GM19468 (cell line): ENCODE measurements around the gene TNS3.

ENCODE experiments used
- ATAC-seq: cut with Tn5 transposase; IDR thresholded peaks from one replicate; pipeline ENCODE4 v1.9.1; 2021; ENCODE audit warnings: mild to moderate bottlenecking, moderate library complexity, moderate number of reproducible peaks; ENCODE audit not compliant: unreplicated experiment; ENCODE audit errors: extremely low read depth

TNS3 gene

DNA sequence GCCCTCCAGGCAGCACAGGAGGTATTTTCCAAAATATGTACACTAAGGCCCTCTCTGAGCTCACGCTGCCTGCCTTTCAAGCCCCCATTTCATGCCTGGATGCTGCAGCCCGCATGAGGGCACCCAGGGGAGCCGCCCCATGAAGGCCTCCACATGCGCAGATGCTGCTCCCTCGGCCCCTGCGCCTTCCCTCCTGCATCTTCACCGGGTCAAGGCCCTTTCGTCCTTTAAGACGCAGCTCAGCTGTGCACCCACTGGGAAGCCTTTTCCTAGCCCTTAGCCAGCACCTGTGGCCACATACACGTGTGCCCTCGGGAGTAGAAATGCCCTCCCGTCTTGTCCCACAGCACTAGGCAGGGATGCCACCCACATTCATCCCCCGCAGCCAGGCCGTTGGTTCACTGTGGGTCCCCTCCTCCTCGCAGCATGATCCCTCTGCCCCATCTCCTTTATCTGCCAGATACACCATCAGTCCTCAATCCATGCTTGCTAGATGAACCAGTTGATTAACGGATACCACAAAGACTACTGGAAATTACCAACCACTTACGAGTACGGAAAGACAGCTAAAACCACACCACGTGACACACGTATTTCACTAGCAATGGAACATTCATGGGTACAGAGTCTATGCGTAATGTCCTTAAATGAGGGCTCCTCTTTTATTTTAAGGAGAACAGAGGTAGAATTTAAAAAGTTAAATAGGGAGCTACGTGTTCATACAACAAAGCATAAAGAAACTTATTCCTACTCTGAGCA, 278.0 kb downstream of the TNS3 start:
- no peak for ATAC-seq

DNA sequence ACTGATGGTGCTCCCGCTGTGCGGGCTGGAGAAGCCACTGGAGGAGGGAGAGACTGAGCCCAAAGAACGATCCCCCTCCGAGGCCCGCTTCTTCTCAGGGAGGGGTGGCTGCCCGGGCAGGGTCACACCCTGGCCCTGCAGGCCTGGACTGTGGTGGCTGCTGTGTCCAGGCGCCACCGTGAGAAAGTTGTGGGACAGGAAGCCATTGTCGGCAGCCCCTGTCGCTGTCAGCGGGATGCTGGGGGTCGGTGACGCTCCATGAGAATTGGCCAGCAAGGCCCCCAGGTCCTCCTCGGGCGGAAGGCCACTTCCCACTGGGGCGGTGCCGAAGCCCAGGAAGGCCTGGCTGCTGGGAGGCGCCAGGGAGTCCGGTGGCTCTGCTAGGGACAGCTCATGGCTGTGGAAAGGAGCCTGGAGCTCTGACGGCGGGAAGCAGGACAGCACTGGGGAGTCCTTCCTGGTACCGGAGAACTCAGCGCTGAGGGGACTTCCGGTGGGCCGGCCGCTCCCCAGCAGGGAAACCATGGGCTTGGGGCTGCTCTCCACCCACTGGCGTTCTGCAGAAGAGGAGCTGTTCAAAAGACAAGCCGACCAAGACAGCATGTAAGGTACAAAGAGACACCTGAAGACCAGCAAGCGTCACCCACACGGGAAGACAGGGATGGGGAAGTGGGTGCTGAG, 278.8 kb downstream of the TNS3 start:
- ATAC-seq: no peak

DNA sequence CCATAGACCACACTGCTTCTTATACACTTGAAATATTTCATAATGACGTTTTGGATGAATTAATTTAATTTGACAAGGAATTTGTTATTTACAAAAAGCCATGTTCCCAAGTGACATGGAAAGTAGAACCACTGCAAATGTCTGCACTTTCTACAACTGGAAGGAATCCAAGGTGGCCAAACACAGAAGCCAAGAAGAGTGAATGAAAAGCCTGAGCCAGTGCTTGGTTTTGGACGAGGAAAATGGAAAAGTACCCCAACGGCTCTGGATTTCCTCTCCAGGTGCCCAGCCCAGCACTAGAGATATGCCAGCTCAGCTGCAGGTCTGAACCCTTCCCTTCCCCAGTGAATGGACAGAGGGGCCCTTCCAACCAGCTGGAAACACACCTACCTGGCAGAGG, 279.4 kb downstream of the TNS3 start:
- no peak for ATAC-seq

DNA sequence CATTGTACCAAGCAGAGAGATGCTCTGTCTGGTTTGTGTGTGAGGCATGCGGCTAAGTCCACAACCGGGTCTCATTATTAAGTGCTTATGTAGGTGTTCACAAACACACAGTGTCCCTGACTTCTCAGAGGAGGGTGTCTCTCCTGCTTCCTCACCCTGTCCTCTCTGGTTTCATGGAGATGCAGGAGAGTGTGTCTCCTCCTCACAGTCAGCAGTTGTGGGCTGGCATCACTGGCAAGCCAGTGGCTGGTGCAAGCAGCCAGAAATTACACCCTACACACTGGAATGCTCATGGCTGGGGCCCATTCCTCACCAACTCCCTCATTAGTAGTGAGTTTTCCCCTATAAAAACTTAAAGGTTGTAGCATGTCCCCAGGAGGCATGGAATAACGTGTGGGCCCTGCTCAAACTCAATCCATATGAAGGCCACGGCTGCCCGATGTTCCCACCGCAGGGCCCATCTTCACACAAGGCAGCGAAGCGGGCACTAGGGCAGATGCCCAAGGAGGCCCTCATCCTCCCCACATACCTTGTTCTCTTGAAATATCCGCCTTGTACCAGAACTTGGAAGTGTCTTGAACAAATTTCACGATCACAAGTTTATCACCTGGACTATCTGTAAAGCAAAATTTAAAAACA, 280.1 kb downstream of the TNS3 start:
- no peak for ATAC-seq

DNA sequence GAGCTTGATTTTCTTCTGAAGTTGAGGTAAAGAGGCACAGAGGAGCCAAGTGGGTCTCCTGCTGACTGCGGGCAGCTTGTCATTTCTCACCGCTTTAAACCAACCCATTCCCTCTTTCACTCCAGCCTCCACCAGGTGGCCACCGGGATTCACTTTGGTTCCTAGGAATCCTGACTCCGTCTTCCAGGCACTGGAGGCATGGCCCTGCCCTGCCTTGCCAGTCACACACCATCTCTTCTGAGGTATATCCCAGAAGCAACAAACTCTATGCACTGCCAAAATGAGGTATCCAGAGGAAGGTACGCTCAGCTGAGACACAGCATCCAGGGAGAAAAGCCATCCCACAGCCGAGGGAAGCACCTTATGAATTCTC, 280.8 kb downstream of the TNS3 start:
- ATAC-seq: no peak

DNA sequence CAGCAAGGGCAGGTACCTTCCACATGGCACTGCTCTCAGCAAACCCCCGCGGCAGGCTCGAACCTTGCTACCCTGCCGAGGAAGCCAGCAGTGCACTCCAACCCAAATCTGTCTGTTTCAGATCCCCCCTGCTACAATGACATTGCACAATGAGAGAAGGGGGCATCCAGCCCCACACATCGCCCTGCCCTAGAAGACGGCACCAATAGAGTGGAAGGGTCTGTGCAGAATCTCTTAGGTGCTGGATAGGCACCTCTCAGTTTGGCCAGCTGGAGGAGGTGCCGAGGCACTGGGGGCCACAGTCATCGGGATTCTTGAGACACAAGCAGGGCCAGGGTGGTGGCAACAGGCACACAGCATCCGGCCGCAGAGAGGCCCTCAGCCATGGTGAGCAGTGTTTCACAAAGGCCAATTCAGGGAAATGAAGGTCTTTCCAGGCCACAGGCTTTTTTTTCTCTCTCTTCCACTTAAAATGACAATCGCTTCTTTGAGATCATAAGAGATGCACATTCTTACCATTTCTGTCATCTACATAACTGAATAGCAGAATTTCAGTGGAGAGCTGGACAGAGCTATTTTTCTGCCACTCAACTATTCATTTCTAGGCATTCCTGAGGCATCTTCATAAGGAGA, 281.3 kb downstream of the TNS3 start:
- ATAC-seq: no peak

DNA sequence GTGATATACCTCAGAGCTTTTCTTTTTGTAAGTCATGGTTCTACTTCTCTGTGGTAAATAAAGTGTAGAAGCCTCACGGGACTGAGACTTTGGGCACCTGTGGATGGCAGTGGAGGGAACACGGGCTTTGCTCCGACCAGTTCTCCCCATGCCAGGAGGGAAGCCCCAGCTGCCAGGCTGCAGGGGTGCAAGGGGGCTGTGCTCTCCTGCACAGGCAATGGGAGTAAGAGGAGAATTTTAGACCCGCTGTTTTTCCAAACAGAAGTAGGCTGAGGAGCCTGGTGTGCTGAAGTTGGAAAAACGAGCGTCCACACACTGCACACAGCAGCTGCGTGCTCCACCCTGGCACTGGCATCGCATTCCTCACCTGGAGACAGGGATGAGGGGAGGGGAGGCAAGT, 282.4 kb downstream of the TNS3 start:
- no peak for ATAC-seq

DNA sequence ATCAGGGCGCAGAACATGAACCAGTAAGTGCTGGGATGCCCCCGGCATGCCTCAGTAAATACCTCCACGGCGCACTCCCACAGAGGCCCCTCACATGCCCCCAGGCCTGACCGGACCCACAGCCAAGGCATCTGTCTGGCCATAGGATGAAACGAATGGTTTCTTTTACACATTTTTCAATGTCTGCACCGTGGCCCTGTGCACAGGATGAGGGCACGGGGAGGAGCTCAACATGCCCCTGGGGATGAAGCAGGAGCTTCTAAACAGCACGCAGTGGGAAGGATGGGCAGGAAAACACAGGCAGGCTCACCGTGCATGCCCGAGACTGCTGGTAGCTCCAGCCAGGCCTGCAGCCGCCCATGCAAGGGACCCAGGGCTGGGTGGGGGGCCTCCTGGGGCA, 283.3 kb downstream of the TNS3 start:
- ATAC-seq: no peak

DNA sequence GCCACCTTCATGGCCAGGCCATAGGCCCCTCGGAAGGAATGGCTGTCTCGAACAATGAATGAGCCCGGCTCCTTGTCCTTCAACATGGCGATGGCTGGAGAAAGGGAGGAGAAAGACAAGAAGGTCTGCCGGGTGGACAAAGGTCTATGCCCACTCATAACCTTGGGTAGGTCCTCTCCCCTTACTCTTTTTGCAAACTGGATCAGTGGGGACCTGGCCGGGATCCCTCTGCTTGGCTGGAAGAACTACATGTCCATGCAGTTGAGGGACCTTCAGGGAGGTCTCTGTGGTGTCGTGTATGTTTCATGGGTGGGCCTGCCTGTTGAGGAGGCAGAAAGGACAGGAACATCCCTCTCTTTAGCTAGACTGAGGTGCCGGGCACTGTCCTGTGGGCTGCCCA, 284.8 kb downstream of the TNS3 start:
- no peak for ATAC-seq

DNA sequence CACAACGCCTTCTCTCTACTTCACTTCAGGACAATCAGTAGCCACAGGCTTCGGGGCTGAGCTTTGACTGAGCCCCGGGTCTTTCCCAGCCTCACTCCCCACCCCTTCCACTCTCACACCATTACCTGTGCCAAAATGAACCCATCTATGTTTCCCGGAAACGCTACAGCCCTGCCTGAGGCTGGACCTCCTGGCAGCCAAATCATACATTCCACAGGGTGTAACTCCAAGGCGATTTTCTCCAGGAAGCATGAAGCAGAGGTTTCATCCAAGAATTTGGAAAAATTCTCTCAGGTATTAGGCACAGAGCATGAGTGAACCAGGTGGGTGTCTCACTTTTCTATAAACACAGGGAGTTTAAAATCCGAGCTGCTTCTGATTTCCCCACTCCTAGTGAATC, 286.3 kb downstream of the TNS3 start:
- no peak for ATAC-seq

DNA sequence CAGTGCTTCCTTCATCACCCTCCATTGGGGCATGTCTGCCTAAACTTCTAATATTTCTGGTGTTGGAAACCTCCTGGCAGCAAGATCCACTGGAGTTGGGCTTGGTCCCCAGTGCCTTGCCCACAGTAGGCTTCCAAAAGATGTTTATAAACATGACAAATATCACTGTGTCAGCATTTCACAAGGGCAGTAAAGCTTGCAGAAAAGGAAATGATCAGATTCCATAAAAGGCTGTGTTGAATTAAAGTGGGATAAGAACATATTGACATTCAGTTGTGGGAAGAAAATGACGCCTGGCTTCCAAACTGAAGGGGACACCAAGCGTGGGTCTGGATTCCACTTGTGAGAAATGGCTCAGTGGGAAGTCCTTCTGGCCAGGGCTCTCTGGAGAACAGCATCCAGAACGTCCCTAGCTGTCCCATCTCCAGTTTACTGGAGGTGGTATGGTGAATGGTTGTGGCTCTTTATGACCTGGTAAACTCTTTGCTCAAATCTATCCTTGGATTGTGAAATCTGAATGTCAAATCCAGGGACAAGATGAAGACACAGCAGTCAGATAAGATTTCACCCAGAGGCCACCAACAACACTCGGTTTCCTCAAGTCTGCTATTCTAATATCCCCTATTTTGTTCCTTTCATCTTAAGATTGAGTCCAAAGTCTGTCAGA, 287.2 kb downstream of the TNS3 start:
- no peak for ATAC-seq

DNA sequence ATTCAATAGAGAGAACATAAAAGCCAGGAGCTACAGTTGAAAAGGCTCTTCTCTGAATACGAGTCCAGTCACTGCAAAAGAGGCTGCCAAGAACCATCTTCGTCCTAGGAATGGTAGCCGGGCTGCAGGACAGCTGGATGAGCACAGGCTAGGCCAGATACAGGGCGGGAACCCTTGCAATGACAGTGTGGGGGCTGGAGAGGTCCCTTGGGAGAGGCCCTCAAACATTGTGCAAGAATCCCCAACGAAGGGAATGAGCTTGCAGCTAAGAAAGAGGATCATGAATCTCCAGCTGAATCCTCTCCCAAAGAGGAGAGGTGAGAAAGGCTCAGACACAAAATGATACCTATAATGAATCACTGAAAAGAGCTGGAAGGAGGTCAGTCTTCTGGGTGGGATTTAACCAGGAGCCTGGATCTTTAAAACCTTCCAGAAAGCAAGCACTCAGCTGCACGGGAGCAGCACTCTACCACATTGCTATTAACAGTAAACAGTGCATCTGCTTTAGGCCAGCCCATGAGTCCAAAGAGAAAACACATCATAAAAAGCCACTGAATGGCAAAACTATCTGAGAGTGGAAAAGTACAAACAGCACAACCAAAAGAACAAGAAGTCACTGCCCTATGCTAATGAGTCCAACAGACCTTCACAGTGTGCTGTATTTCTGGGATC, 287.9 kb downstream of the TNS3 start:
- ATAC-seq: no peak

DNA sequence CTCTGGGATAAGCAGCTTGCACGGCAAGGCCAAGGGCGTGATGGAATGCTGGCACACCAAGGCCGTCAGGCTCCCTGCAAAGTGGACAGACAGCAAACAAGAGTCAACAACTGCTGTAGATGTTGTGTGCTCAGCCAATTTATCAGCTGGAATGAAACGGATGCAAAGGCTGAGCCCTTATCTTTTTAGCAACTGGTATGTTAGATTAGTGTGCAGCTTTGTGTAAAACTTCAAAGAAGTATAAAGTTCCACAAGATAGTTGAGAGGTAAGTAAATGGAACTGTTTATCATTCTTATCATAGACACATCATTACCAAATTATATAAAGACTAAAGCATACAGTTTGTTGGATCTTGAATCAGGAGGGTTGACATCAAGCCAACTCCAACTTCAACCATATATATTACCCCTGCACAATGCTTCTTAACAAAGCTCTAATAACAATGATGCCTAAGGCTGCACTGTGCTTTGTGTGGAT, 289.0 kb downstream of the TNS3 start:
- ATAC-seq: no peak

DNA sequence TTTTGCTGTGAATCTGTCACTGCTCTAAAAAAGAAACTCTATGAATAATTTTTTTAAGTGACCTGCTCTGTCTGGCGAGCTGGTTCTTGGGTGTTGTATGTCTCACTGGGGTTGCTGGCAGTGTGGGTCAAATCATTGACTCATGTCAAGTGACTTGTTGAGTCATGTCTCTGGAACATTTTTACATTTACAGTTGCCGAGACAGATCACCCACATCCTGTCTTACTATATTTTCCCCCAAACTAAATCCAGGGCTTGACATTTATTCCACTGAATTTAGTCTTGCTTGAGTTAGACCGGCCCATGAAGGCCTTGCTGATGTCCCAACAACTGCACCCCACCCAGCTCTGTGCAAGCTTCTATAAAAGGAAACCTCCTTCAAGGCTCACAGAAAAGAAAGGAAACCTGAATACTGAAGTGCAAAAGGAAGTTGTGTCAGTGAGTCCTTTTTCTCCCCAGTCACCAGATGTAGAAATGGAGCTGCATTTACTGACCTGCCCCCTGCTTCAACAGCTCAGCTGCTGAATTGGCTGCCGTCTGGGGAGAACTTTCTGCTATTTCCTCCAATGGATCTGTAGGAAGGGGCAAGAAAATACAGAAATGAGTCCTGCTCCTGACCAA, 290.3 kb downstream of the TNS3 start:
- peak; percentile 90 for ATAC-seq

DNA sequence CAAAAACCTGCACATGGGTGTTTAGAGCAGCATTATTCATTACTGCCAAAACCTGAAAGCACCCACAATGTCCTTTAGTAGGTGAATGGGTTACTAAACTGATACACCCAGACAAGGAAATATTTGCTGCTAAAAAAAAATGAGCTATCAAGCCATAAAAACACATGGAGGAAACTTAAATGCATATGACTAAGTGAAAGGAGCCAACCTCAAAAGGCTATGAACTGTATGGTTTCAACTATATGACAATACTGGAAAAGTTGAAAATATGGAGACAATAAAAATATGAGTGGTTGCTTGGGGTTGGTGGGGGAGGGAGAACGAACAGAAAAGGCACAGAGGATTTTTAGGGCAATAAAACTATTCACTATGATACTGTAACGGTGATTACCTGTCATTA, 291.0 kb downstream of the TNS3 start:
- ATAC-seq: no peak

DNA sequence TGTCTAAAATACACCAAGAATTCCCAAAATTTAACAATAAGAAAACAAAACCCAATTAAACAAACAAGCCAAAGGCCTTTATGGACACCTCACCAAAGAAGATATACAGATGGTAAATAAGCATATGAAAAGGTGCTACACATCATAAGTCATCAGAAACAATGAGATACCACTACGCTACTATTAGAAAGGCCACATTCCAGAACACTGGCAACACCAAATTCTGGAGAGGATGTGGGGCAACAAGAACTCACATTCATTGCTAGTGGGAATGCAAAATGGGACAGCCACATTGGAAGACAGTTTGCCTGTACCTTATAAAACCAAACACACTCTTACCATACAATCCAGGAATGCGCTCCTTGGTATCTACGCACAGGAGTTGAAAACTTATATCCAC, 291.4 kb downstream of the TNS3 start:
- ATAC-seq: no peak

DNA sequence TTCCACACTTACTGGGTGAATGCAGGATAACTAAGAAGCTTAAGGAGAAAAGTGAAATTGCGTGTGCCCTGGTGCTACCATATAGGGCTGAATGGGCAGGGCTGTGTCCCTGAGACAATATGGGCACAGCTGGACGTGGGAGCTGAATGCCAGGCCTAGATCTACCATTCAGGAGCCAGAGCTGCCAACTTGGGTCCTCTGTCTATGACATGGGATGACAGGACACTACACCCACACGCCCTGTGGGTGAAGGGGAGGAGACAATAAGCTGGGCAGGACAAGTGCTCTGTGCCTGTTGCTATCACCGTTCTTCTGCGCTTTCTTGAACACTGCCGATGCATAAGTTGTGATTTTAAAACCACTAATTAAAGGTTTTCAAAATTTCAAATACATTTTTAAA, 293.9 kb downstream of the TNS3 start:
- ATAC-seq: no peak

DNA sequence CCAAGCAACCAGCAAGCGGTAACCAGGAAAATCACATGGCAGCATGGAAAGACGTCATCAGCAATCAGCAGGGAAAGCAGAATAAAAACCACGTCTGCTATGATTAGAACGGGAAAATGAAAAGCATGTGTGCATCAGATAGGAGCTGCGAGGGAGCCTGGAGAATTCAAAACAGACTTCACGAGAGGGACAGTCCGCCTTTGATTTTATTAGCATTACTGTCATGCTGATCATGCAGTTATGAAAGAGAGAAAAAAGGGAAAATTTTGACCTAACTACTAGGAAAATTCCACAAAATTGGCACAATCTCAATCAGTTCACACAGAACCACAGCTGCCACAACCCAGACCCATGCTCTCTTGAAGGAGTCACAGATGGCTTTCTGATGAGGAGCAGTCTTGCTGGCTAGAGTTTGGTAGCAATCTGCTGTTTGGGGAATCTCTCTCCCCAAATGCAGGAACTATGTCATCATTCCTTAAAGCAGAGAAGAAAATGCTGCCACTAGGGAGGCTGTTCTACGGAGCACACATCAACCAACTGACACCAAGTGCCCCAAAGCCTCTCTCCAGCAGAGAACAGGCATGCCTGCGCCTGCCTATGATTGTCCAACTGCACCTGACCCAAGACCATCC, 295.9 kb downstream of the TNS3 start:
- no peak for ATAC-seq
